SU-DHL-6 (cell line): ENCODE data around the gene RASGRF1.

Experiments used
- H2AFZ ChIP-seq: fragments of 200-600 bp; sonication (generic); 2 replicates; pipeline ENCODE4 v1.6.1; 2014; ENCODE audit warnings: low read depth, mild to moderate bottlenecking, moderate library complexity, mixed read lengths, antibody characterized with exemption, low read length; ENCODE audit not compliant: severe bottlenecking
- H3F3A ChIP-seq: fragments of 200-600 bp; shearing (Covaris generic); 2 replicates; pipeline ENCODE4 v1.6.0; 2016; ENCODE audit warnings: antibody characterized with exemption, mild to moderate bottlenecking; ENCODE audit not compliant: insufficient read depth
- H3K27ac ChIP-seq: fragments of 200-600 bp; sonication (generic); 2 replicates; pipeline ENCODE4 v1.5.1; 2016; ENCODE audit warnings: low read depth, mild to moderate bottlenecking, low read length, moderate library complexity, mixed read lengths
- H3K27me3 ChIP-seq: fragments of 200-600 bp; sonication (generic), shearing (Covaris generic); 2 replicates; pipeline ENCODE4 v1.6.0; 2014; ENCODE audit warnings: mild to moderate bottlenecking, low read length
- H3K36me3 ChIP-seq: fragments of 200-600 bp; sonication (generic); 2 replicates; pipeline ENCODE4 v1.6.1; 2014; ENCODE audit warnings: mild to moderate bottlenecking, low read length, mixed read lengths
- H3K4me2 ChIP-seq: fragments of 300-600, 200-600 bp; shearing (Covaris generic), sonication (generic); 2 replicates; pipeline ENCODE4 v1.6.0; 2014; ENCODE audit warnings: low read length, low read depth, mild to moderate bottlenecking; ENCODE audit not compliant: poor library complexity, severe bottlenecking
- H3K4me3 ChIP-seq: fragments of 200-600 bp; sonication (generic); 2 replicates; pipeline ENCODE4 v1.5.1; 2014; ENCODE audit warnings: antibody characterized with exemption, low read length, mild to moderate bottlenecking, mixed read lengths; ENCODE audit not compliant: insufficient read depth, poor library complexity, severe bottlenecking
- H3K79me2 ChIP-seq: fragments of 200-600 bp; sonication (generic); 2 replicates; pipeline ENCODE4 v1.6.1; 2014; ENCODE audit warnings: mild to moderate bottlenecking, low read length, moderate library complexity; ENCODE audit not compliant: insufficient read depth
- H3K9ac ChIP-seq: fragments of 200-600 bp; sonication (generic); 2 replicates; pipeline ENCODE4 v1.7.0; 2014; ENCODE audit warnings: mild to moderate bottlenecking, low read length
- H3K9me2 ChIP-seq: fragments of 200-600 bp; sonication (generic); replicated peaks from 2 replicates; pipeline ENCODE4 v1.6.1; 2014; ENCODE audit warnings: low read length; ENCODE audit not compliant: insufficient read depth
- H3K9me3 ChIP-seq: fragments of 200-600 bp; sonication (generic); 2 replicates; pipeline ENCODE4 v1.6.1; 2014; ENCODE audit warnings: low read length, mixed read lengths; ENCODE audit not compliant: insufficient read depth
- H4K20me1 ChIP-seq: fragments of 200-600 bp; sonication (generic); 2 replicates; pipeline ENCODE4 v1.6.1; 2014; ENCODE audit warnings: low read depth, mild to moderate bottlenecking, antibody characterized with exemption, low read length, moderate library complexity, mixed read lengths
- CTCF ChIP-seq: fragments of 200-600 bp; sonication (generic); IDR thresholded peaks from one replicate; pipeline ENCODE4 v1.5.1; 2017; ENCODE audit warnings: antibody characterized with exemption, mild to moderate bottlenecking, low read length, moderate library complexity; ENCODE audit not compliant: insufficient read depth, poor library complexity, severe bottlenecking
- EZH2phosphoT487 ChIP-seq: fragments of 200-600 bp; sonication (generic), shearing (Covaris generic); conservative IDR thresholded peaks from 2 replicates; pipeline ENCODE4 v1.6.1; 2018; ENCODE audit warnings: mild to moderate bottlenecking, antibody characterized with exemption, low read length, moderate library complexity, mixed read lengths

The RASGRF1 gene

DNA sequence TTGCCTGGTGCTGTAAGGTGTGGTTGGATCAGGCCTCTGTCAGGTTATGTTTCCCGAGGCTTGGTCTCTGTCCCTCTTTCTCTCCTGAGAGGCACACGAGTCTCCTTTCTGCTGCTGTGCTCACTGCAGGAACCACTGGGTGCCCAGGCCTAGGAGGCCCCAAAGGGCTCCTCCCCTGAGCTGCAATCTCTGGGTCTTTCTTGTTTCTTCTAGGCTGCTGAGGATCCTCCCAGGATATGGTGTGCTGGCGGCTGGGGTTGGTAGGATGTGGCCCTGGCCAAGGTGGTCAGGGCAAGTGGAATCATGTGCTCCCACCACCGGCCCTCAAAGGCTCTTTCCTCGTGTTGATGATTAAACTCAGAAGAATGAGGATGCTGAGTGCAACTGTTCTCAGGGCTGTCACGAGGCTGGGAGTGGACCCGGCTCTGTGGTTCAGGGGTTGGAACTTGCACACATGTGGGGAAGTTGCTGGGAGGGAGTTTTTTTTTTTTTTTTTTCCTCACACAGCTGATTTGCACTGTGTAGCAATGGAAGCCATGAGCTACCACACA lies 102.1 kb downstream of the RASGRF1 start:
- no peaks in the 10 kb centered on the region for H3K27me3 ChIP-seq
- no peak overlapping the region for H3K9ac ChIP-seq
- H3K4me2 ChIP-seq: no peak overlapping the region
- no peaks in the 10 kb centered on the region for H3K79me2 ChIP-seq
- no peaks in the 10 kb centered on the region for H3F3A ChIP-seq
- H2AFZ ChIP-seq: no peak overlapping the region
- no peak for TF ChIP-seq EZH2phosphoT487
- TF ChIP-seq CTCF: no peak
- no peak overlapping the region for H3K4me3 ChIP-seq
- H3K9me3 ChIP-seq: no peaks in the 10 kb centered on the region
- H3K36me3 ChIP-seq: no peaks in the 10 kb centered on the region
- H3K9me2 ChIP-seq: no peaks in the 10 kb centered on the region
- no peaks in the 10 kb centered on the region for H4K20me1 ChIP-seq
- H3K27ac ChIP-seq: no peak overlapping the region

- H3K79me2 ChIP-seq: no peaks in the 10 kb centered on the region
- no peaks in the 10 kb centered on the region for H3K36me3 ChIP-seq
- H3K4me3 ChIP-seq: no peak overlapping the region
- H3K9me3 ChIP-seq: no peaks in the 10 kb centered on the region
- H3F3A ChIP-seq: no peaks in the 10 kb centered on the region
- H3K9ac ChIP-seq: no peak overlapping the region
- H4K20me1 ChIP-seq: no peaks in the 10 kb centered on the region
- no peaks in the 10 kb centered on the region for H3K9me2 ChIP-seq
- no peak for TF ChIP-seq EZH2phosphoT487
- TF ChIP-seq CTCF: no peak
- no peaks in the 10 kb centered on the region for H3K27me3 ChIP-seq
- no peak overlapping the region for H3K4me2 ChIP-seq
- no peak overlapping the region for H3K27ac ChIP-seq
- H2AFZ ChIP-seq: no peak overlapping the region
Observed at GRCh38 chr15:78987556-78988360, 102.8 kb downstream of the RASGRF1 start.

GRCh38 chr15:78985859-78986475 lies 104.6 kb downstream of the RASGRF1 start:
- Histone ChIP-seq H3K4me2 (no peak overlapping the region), H3K9me3 (no peaks in the 10 kb centered on the region), H2AFZ (no peak overlapping the region), H3K27me3 (no peaks in the 10 kb centered on the region), H3K9ac (no peak overlapping the region), H3K36me3 (no peaks in the 10 kb centered on the region), H3K79me2 (no peaks in the 10 kb centered on the region), H3F3A (no peaks in the 10 kb centered on the region), H3K27ac (no peak overlapping the region), H3K9me2 (no peaks in the 10 kb centered on the region), H3K4me3 (no peak overlapping the region), H4K20me1 (no peaks in the 10 kb centered on the region)
- TF ChIP-seq EZH2phosphoT487: no peak
- TF ChIP-seq CTCF: no peak
